HG03196 (cell line): Measurements from ENCODE around the gene PDHX.
"Not testable (repeated sequence)": the region's sequence is repeated elsewhere in the genome, so short reads cannot be mapped to it uniquely, and the experiment has no call there.

ENCODE experiments used
- ATAC-seq: cut with Tn5 transposase; IDR thresholded peaks from one replicate; pipeline ENCODE4 v1.9.1; 2021; ENCODE audit not compliant: unreplicated experiment

Gene PDHX

GRCh38 chr11:34909955-34910354 lies 6.5 kb upstream of the PDHX start:
- ATAC-seq, result no peak

- no peak for ATAC-seq
Observed at GRCh38 chr11:34910817-34911216, 5.6 kb upstream of the PDHX start.

GRCh38 chr11:34911676-34912075 lies 4.7 kb upstream of the PDHX start:
- ATAC-seq, result no peak

GRCh38 chr11:34913556-34913955 lies 2.9 kb upstream of the PDHX start:
- ATAC-seq, result not testable (repeated sequence)

- peak; percentile 7 for ATAC-seq
Observed at GRCh38 chr11:34915136-34916014, 1.0 kb upstream of the PDHX start.

- ATAC-seq, result peak; percentile 21
Observed at GRCh38 chr11:34916843-34917770, 689 bp downstream of the PDHX start.

- ATAC-seq, result no peak
Observed at GRCh38 chr11:34921156-34921555, 4.7 kb downstream of the PDHX start.

GRCh38 chr11:34924714-34925113 lies 8.3 kb downstream of the PDHX start:
- no peak for ATAC-seq

- ATAC-seq, result no peak
Observed at GRCh38 chr11:34926101-34926830, 9.8 kb downstream of the PDHX start.

GRCh38 chr11:34926831-34927132 lies 10.4 kb downstream of the PDHX start:
- ATAC-seq, result no peak

- no peak for ATAC-seq
Observed at GRCh38 chr11:34928268-34928959, 12.0 kb downstream of the PDHX start.

GRCh38 chr11:34928960-34929680 lies 12.7 kb downstream of the PDHX start:
- ATAC-seq, result no peak

GRCh38 chr11:34929794-34930763 lies 13.7 kb downstream of the PDHX start:
- no peak for ATAC-seq

- ATAC-seq, result no peak
Observed at GRCh38 chr11:34936945-34937629, 20.7 kb downstream of the PDHX start.

- ATAC-seq, result no peak
Observed at GRCh38 chr11:34938611-34939010, 22.2 kb downstream of the PDHX start.

- no peak for ATAC-seq
Observed at GRCh38 chr11:34940026-34940677, 23.7 kb downstream of the PDHX start.

GRCh38 chr11:34941688-34942087 lies 25.3 kb downstream of the PDHX start:
- ATAC-seq, result no peak

GRCh38 chr11:34944692-34945091 lies 28.3 kb downstream of the PDHX start:
- no peak for ATAC-seq
